ENCODE results near the gene WDR7.

Gene WDR7

DNA sequence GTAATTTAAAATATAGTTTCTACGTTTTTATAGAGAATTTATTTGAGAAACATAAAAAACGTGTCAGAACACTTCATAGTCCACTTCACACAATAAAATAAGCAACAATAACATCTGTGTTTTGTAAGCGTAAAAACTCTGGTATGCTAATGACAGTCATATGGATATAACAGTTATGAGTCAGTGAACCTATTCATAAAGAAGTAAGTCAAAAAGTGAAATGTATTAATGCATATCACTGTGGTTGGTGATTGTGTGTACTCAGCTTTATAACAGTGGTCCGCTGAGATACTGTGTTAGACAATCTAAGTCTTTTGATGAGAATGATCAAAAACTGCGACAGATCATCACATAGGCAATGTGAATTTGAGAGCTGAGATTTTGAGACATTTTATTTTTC, 153.2 kb downstream of the WDR7 start:
- TF ChIP-seq, protein P1, sequence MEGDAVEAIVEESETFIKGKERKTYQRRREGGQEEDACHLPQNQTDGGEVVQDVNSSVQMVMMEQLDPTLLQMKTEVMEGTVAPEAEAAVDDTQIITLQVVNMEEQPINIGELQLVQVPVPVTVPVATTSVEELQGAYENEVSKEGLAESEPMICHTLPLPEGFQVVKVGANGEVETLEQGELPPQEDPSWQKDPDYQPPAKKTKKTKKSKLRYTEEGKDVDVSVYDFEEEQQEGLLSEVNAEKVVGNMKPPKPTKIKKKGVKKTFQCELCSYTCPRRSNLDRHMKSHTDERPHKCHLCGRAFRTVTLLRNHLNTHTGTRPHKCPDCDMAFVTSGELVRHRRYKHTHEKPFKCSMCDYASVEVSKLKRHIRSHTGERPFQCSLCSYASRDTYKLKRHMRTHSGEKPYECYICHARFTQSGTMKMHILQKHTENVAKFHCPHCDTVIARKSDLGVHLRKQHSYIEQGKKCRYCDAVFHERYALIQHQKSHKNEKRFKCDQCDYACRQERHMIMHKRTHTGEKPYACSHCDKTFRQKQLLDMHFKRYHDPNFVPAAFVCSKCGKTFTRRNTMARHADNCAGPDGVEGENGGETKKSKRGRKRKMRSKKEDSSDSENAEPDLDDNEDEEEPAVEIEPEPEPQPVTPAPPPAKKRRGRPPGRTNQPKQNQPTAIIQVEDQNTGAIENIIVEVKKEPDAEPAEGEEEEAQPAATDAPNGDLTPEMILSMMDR (conservative IDR thresholded peaks at IDR 0.05; ENCODE audit: low read depth, low read length), result no peak
- no peak for DNase-seq (ENCODE audit: low read depth)
- no peak overlapping the region for H3K4me3 ChIP-seq (ENCODE audit: low read depth, low read length)

DNA sequence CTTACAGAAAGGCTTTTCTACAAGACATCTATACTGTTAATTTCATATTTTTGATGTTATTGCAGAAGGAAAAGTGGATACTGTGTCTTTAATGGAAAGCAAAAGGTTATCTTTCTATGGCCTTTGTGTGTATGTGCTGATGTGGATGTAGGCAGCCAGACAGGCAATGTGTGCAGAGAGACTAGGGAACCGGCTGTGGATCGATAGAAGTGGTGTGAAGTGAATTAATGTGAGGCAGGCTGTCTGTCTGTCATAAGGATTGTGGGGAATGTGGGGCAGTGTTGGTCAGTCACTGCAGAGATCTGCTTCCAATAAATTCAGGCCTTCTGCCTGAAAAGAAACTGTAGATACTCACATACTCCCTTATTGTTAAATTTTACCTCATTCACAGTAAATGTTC, 156.7 kb downstream of the WDR7 start:
- TF ChIP-seq, protein P1 (conservative IDR thresholded peaks at IDR 0.05; ENCODE audit: low read depth, low read length), result no peak
- no peak for DNase-seq (ENCODE audit: low read depth)
- H3K4me3 ChIP-seq (ENCODE audit: low read depth, low read length), result no peak overlapping the region

DNA sequence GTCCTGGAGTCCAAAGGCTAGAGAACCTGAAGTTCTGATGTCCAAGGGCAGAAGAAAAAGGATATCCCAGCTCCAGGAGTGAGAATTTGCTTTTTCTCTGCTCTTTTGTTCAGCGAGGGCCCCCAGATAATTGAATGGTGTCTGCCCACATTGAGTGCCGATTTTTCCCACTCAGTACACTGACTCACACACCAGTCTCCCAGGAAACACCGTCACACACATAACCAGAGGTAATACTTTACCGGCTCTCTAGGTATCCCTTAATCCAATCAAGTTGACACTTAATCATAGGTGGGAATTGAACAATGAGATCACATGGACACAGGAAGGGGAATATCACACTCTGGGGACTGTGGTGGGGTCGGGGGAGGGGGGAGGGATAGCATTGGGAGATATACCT, 161.5 kb downstream of the WDR7 start:
- TF ChIP-seq, protein P1 (conservative IDR thresholded peaks at IDR 0.05; ENCODE audit: low read depth, low read length), result no peak
- no peak for DNase-seq (ENCODE audit: low read depth)
- no peak overlapping the region for H3K4me3 ChIP-seq (ENCODE audit: low read depth, low read length)

GRCh38 chr18:56815926-56816325, 164.8 kb downstream of the WDR7 start:
- TF ChIP-seq, protein P1 (conservative IDR thresholded peaks at IDR 0.05; ENCODE audit: low read depth, low read length), result no peak
- H3K4me3 ChIP-seq (ENCODE audit: low read depth, low read length), result no peak overlapping the region
- DNase-seq (ENCODE audit: low read depth), result peak; percentile 35

- TF ChIP-seq, protein P1 (conservative IDR thresholded peaks at IDR 0.05; ENCODE audit: low read depth, low read length), result no peak
- H3K4me3 ChIP-seq (ENCODE audit: low read depth, low read length), result no peak overlapping the region
- no peak for DNase-seq (ENCODE audit: low read depth)
Observed at GRCh38 chr18:56823986-56824565, 172.9 kb downstream of the WDR7 start.

DNA sequence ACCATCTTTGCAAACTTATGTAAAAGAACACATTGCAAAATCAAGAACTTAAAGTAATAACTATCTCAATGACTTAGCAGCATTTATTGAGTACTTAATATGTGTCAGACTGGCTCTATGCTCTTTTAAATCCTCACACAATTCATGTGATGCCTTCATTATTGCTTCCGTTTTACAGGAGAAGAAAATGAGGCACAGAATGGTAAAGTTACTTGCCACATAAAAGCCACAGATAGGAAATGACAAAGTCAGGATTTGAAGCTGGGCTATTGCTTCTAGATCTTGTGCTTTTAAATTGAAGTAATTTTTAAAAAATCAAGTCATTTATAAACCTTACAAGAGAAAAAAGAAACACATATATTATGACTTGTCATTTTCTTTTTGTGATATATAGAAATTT, 174.2 kb downstream of the WDR7 start:
- no peak for DNase-seq (ENCODE audit: low read depth)
- TF ChIP-seq, protein P1 (conservative IDR thresholded peaks at IDR 0.05; ENCODE audit: low read depth, low read length), result no peak
- no peak overlapping the region for H3K4me3 ChIP-seq (ENCODE audit: low read depth, low read length)

GRCh38 chr18:56825878-56826277, 174.7 kb downstream of the WDR7 start:
- no peak for DNase-seq (ENCODE audit: low read depth)
- no peak overlapping the region for H3K4me3 ChIP-seq (ENCODE audit: low read depth, low read length)
- TF ChIP-seq, protein P1 (conservative IDR thresholded peaks at IDR 0.05; ENCODE audit: low read depth, low read length), result no peak

All from choroid plexus epithelial cell (primary cell).